ENCODE results near the gene NMNAT2.
"Not testable (repeated sequence)": the region's sequence is repeated elsewhere in the genome, so short reads cannot be mapped to it uniquely, and the experiment has no call there.

The NMNAT2 gene

GRCh38 chr1:183282101-183282855 lies 135.9 kb downstream of the NMNAT2 start:
- DNase-seq, result no peak

DNA sequence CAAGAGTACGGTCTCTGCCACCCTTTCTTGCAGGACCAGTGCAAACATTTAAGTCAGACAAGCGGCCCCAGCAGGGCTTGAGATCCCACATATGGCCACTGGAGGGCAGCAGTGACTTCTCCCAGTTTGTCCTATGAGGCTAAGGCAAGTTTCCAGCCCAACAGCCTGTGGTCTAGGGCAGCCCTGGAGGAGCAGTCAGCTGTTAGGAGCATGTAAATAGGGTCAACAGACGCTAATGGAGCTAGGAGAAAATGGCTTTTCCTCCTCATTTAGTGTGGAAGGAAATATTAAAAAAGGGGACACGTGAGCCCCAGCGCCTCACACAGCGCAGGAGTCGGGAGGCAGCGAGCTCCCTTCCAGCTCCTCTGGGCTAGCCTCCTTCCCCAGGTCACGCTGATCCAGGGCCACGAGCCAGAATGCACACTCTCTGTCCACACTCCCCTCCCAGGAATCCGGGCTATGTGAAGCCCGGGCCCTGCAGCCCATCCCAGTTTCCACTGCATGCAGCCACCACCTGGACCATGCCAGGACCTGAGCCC lies 136.6 kb downstream of the NMNAT2 start:
- peak; percentile 71 for DNase-seq

GRCh38 chr1:183281039-183281438 lies 137.1 kb downstream of the NMNAT2 start:
- DNase-seq, result no peak

DNA sequence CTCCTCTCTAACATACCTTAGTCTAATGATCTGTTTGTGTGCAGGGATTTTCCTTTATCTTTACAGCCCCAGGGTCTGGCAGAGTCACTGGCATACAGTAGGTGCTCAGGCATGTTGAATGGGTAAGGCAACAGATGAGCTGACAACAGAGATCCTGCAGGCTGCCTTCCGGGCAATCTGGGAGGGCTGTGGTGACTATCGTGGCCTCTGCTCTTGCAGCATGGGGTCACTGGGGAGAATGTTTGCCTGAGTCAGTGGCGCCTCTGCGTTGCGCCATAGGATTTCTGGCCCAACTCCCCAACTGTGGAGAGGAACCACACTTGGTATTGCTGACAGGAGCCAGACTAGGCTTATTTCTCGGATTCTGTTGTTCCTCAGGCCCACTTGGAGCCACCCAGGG lies 138.3 kb downstream of the NMNAT2 start:
- no peak for DNase-seq

GRCh38 chr1:183278739-183279591 lies 139.2 kb downstream of the NMNAT2 start:
- no peak for DNase-seq

DNA sequence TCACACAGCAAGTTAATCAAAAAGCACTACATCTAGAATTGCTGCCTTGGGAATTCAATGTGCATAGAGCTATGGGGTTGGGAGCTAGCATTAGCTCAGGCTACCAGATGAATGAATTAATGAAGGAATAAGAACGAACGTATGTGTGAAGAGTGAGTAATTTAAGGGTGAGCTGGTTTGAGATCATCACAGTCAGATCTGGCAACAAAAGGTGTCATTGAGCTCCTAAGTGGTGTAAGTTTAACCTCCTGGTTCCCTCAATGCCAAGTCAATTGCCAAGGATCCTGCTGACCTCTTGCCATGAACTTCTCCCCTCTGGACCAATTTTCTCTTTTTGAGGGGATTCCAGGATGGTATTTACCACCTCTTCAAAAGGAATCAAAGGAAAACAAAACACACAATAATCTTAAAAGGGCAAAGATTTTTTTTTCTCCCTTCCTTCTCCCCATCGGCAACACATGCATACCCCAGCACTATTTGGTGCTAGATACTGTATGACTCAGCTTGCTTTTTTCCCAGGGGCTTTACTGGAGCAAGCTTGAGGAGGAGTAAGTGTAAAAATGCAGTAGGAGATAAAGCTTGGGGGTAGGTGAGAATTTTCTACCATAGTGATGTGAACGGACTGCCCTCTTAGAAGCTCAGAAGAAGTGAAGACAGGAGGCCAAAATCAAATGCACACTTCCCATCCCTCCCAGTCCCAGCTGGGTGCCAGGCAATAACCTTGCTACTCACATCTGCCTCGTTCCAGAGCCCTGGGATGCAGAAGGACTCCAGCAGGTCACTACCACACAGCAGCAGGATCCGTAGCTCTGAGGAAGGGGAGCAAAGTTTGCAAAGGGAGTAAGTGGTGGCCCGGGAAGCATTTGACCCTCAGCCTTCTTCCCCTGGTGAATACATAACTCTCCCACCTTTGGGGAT lies 140.1 kb downstream of the NMNAT2 start:
- DNase-seq, result no peak

- DNase-seq, result no peak
Observed at GRCh38 chr1:183276386-183277080, 141.6 kb downstream of the NMNAT2 start.

- no peak for DNase-seq
Observed at GRCh38 chr1:183275322-183275721, 142.9 kb downstream of the NMNAT2 start.

DNA sequence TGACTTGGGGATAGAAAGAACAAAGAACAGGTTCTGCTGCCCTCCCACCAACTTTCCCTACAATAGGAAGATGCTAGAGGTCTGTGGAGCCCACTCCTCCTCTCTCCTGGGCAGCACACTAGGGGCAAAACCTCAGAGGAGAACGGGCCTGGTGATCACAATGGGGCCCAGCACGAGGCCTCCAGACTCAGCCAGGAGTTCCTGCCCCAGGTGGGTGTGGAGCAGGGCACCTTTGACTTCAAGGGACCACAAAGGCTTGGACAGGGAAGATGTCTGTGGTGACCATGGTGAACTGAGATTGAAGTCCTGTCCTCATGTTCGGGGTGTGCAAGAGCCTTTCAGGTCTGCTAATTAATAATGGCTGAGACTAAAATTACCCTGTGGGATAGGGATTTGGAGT lies 143.3 kb downstream of the NMNAT2 start:
- no peak for DNase-seq

DNA sequence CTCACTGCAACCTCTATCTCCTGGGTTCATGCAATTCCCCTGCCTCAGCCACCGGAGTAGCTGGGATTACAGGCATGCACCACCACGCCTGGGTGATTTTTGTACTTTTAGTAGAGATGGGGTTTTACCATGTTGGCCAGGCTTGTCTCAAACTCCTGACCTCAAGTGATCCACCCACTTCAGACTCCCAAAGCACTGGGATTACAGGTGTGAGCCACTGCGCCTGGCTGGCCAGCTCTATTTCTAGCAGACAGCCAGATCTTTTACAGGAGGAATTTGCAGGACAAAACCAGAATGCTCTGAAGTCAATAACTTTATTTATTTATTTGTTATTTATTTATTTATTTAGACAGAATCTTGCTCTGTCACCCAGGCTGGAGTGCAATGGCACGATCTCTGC lies 144.2 kb downstream of the NMNAT2 start:
- not testable (repeated sequence) for DNase-seq

DNA sequence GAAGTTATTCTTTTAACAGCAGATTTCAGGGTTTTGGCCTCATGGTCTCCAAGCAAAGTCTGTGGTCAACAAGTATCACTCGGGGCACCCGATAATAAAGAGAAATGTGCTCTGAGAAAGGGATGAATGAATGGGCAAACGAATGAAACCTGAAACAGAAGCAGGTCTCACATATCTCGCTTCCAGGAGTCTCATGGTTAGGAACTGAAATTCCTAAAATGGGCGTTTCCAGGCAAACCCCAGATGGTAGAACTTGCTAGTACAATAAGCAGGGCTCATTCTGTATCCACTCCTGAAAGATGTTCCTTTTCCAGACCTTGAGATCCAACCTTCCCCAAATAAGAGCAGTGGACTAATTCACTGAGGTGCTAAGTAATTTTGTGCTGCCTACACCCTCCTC lies 144.9 kb downstream of the NMNAT2 start:
- no peak for DNase-seq

- DNase-seq, result no peak
Observed at GRCh38 chr1:183272390-183272848, 145.8 kb downstream of the NMNAT2 start.

- no peak for DNase-seq
Observed at GRCh38 chr1:183270541-183271141, 147.5 kb downstream of the NMNAT2 start.

- DNase-seq, result no peak
Observed at GRCh38 chr1:183267646-183268431, 150.3 kb downstream of the NMNAT2 start.

GRCh38 chr1:183263886-183264602 lies 154.1 kb downstream of the NMNAT2 start:
- no peak for DNase-seq

DNA sequence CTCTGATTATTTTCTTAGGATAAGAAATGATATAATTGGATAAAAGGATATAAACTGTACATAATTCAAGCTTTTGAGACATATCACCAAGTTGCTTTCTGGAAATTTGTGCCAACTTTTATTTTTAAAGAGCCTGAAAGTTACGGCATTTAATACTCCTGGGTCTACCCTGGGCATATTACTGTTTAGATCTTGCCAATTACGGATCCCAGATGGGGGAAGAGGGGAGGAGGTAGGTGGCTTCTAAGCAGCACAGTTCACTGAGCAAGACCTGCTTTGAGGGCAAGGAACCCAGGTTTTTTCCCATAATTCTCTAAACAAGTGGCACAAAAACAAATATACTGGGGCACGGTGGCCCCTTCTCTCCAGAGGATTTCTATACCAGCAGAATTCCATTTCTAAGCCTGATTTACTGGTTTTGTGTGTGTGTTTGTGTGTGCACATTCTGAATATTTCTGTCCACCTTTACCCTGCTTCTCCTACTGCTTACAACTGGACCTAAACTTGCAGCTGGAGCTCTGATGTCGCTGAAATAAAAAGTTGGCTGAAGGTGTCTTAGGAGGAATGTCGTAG lies 155.5 kb downstream of the NMNAT2 start:
- no peak for DNase-seq

- no peak for DNase-seq
Observed at GRCh38 chr1:183259924-183260323, 158.3 kb downstream of the NMNAT2 start.

DNA sequence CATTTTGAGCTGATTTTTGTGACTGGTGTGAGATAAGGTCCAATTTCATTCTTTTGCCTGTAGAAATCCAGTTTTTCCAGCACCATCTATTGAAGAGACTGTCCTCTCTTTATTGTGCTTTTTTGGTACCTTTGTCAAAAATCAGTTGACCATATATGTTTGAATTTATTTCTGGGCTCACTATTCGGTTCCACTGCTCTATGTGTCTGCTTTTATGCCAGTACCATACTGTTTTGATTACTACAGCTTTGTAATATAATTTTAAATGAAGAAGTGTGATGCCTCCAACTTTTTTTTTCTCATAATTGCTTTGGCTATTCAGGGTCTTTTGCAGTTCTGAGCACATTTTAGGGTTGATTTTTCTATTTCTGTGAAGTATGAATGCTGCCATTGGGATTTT lies 163.1 kb downstream of the NMNAT2 start:
- DNase-seq, result no peak

DNA sequence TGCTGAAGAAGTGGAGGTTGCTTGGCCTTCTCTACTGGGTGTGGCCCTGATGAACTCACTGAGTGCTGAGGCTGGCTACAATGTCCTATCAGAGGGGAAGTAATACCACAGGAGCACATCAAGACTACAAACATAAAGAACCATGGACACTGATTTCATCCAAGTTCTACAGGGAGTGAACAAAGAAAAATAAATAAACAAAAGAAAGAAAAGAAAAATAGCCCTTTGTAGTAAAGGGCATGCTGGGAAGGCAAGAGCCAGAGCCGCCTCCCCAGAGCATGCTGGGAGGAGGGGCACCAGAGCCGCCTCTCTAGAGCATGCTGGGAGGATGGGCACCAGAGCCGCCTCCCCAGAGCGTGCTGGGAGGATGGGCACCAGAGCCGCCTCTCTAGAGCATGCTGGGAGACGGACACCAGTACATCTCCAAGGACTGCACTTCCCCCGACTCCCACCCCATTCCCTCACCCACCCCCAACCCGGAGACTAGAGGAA lies 166.2 kb downstream of the NMNAT2 start:
- no peak for DNase-seq
